ENCODE measurements around the gene ZNF689.
"Not testable (repeated sequence)": the region's sequence is repeated elsewhere in the genome, so short reads cannot be mapped to it uniquely, and the experiment has no call there.

The ZNF689 gene

GRCh38 chr16:30590869-30591268, 19.3 kb downstream of the ZNF689 start:
- not testable (repeated sequence) for DNase-seq

DNA sequence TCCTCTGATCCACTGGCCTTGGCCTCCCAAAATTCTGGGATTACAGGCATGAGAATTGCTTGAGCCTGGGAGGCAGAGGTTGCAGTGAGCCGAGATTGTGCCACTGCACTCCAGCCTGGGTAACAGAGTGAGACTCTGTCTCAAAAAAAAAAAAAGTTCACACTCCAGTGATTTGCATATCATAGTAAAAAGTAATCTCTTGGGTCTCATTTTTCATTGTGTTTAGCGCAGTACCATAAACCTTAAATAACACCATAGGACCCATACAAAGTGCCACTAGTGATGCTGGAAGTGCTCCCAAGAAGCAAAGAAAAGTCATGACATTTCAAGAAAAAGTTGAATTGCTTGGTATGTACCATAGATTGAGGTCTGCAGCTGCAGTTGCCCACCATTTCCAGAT, 20.6 kb downstream of the ZNF689 start:
- not testable (repeated sequence) for DNase-seq

DNA sequence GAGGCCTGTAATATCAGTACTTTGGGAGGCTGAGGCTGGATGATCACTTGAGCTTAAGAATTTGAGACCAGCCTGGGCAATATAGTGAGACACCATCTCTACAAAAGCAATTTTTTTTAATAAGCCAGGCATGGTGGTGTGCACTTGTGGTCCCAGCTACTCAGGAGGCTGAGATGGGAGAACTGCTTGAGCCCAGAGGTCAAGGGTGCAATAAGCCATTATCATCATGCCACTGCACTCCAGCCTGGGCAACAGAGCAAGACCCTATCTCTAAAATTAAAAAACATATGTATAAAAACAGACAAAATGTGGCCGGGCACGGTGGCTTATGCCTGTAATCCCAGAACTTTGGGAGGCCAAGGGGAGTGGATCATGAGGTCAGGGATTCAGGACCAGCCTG, 21.5 kb downstream of the ZNF689 start:
- DNase-seq: no peak

DNA sequence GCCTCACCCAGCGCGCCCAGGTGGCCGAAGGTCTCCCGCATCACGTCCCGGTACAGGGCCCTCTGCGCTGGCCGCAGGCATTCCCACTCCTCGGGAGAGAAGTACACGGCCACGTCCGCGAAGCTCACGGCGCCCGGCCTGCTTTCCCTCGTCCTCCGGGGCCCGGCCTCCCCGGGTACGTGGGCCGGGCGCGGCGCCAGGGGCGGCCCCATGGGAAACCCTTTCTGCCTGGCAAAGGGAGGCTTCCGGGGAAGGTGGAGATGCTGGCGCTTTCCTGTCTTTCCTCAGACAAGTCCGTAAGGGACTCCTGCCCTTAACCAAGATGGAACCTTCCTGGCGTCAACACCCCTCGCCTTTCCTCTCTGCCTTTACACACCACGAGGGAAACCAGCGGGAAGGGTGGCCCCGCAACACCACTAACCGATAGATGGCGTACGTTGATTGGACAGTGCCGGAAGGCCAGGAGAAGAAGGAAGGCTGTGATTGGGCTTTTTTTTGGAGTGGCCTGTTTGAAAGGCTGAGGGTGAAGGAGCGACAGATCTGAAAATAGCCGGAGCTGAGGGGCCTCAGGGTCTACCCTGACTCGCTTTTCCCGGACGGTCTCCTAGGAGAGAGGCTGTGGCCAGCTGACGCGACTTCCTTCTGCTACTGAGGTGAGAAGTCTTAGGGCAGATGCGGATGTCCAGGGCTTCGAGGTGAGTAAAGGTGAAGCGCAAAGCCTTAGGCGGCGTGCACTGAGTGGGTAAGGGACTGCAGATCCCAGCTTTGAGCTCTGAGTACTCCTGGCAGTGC, 24.6 kb downstream of the ZNF689 start, which contains the start of gene ZNF785:
Gene ZNF785, minus strand, starts transcription at position 298 of the 792 bp plus-strand sequence. Its CDS starts 86 bp downstream, at position 212.
- peak; percentile 97 for DNase-seq

DNA sequence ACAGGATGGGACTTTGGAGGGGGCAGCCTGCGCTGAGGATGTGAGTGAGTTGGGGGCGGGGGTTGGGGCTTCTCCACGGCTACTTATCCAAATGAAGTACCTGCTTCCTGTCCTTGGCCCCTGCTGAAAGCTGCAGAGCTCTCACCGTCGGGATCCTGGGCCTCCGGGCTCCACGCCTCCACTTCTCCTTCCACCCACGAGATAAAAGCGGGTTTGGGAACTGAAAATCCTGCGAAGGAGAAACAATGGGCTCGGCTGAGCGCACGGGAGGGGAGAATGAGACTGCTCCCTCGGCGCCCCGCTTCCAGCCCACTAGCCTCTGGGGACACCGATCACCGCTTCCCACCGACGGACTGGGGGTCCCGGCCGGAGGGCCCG, 25.2 kb downstream of the ZNF689 start:
- no peak for DNase-seq

DNA sequence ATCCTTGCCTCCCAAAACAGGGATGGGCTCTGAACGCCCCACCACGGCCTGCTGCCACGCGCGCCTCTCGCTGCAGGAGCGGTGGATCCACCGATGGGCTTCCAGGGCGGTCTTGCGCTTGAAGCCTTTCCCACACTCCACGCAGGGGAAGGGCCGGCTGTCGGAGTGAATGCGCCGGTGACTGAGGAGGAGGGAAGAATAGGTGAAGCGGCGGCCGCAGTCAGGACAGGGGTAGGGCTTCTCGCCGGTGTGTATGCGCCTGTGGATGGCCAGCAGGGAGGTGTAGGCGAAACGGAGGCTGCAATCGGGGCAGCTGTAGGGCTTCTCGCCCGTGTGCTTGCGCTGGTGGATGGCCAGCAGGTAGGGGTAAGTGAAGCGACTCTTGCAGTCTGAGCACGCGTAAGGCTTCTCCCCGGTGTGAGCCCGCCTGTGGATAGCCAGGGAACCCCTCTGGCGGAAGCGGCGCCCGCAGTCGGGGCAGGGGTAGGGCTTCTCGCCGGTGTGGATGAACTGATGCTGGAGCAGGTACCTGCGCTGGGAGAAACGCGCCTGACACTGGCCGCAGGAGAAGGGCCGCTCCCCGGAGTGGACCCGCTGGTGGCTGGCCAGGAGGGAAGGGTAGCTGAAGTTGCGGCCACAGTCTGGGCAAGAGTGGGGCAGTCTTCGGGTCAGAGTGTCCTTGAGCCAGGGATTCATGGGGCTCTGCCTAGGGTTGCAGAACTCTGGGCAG, 27.4 kb downstream of the ZNF689 start:
- no peak for DNase-seq

DNA sequence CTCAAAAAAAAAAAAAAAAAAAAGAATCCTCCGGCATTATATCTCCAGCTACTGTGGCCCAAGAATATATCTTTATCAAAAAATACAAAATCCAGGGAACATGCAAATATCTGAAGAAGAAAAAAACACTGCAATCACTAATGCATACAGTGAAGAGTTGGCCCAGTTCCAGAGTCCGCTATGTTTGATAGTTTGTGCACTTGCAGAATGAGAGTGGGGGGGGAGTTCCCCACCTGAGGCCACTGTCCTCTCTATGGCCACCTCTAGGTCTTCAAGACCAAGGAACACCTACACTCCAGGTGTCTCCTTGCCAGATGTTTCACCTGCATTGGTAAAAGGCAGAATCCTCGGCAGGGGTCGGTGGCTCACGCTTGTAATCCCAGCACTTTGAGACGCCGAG, 28.7 kb downstream of the ZNF689 start:
- DNase-seq: no peak

DNA sequence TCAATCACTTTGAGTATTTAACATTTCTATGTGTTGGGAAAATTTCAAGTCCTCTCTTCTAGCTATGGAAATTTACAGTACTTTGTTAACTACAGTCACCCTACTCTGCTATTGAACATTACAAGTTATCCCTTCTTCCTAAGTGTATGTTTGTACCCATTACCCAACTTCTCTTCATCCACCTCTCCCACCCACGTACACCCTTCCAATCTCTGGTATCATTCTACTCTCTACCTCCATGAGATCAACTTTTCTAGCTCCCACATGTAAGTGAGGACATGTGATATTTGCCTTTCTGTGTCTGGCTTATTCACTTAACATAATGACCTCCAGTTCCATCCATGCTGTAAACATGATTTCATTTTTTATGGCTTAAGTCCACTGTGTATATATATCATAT, 35.5 kb downstream of the ZNF689 start:
- DNase-seq: no peak

- DNase-seq: peak; percentile 98
These were observed 38.5 kb downstream of the ZNF689 start, which contains the start of gene ZNF688 for GRCh38 chr16:30571445-30572322. TSS of gene ZNF688 (minus strand) at chr16:30571714. CDS start at chr16:30571629, 85 bp downstream.

- peak; percentile 27 for DNase-seq
These were observed 39.3 kb downstream of the ZNF689 start for GRCh38 chr16:30570636-30571444.

DNA sequence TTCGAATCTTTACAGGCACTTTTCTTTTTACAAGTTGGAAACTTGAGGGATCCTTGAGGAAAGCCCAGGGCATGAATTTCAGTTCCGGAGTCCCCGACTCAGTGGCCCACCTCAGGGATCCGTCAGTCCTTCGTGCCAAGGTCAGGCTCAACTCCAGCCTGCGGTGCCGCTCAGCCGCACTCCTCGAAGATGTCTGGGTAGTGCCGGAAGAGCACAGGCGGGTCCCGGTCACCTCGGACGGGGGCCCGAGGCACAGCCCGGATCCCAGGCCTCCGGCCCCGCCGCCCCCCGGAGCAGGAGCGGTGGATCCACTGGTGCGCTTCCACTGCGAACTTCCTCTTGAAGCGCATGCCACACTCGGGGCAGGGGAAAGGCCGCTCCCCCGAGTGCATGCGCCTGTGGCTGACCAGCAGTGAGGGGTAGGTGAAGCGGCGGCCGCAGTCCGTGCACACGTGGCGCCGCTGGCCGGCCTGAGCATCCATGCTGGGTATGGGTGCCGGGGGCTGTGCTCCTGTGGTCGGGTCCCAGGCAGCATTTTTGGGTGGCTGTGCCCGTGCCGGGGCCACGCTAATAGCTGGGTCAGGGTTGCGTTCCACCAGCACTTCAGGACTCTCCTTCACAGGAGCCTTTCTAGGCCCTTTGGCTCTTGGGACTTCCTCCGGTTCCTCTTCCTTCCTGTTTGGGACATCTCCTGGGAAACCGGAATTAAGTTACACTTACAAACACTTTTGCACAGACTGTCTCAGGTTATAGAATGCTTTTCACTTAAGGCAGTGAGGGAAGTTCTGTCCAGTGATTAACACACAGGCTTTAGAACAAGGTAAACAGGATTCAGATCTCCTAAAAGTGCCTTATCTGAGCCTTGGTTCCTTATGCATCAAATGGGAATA, 40.2 kb downstream of the ZNF689 start:
- DNase-seq: no peak

DNA sequence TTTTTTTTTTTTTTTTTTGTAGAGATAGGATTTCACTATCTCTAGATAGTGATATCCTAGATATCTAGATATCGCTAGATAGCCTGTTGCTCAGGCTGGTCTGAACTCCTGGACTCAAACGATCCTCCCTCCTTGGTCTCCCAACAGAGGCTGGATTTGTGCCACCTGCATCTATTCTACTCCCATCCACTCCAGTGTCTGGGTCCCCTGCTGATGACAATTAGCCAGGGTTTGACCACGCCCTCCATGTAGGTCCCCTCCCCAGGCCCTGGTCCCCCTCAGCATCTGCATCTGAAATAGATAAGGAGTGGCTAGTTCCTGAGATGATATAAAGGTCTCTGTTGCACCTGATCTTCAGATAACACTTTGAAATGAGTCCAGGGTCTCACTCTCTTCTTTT, 40.9 kb downstream of the ZNF689 start:
- no peak for DNase-seq

GRCh38 chr16:30567991-30568638, 42.1 kb downstream of the ZNF689 start:
- no peak for DNase-seq

DNA sequence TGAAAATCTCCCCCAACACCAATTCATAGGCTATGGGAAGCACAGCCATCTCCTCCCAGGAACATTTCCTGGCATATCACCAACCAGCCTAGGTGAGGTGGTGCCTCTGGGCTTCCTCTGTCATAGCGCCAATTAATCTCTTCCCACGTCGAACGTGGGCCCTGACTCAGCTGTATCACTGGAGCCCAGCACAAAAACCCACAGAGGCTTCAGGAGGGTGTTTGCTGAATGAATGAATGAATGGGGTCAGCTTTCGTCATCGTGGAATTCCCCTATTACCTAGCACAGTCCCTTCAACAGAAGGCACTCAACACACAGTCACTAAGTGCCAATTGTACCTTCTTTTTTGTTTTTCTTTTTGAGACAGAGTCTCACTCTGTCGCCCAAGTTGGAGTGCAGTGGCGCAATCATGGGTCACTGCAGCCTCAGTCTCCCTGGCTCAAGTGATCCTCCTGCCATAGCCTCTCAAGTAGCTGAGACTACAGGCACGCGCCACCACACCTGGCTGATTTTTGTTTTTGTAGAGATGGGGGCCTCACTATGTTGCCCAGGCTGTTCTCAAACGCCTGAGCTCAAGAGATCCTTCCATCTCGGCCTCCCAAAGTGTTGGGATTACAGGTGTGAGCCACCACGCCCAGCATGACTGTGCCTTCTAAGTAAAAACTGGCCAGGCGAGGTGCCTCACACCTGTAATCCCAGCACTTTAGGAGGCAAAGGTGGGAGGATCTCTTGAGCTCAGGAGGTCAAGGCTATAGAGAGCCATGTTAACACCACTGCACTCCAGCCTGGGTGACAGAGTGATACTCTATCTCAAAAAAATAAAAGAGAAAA, 42.8 kb downstream of the ZNF689 start:
- DNase-seq: no peak

GRCh38 chr16:30566531-30566930, 43.7 kb downstream of the ZNF689 start:
- DNase-seq: no peak

DNA sequence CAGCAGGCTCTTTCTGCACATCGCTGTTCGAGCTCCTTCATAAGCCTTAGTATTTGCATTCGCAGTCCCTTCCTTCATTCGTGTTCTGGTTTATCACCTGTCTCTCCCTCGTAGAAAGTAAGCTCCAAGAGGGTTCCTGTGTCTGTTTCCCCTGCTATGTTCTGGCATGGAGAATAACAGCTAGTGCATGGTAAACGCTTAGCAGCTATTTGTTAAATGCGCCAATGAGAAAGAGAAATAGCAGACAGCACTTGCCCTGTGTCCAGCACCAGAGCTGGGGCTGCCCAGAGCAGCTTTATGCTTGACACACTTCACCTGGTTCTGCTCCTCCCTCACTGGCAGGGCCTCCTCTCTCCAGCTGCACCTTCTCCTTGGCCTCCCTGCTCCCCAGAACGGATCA, 44.2 kb downstream of the ZNF689 start:
- DNase-seq: no peak

- DNase-seq: no peak
These were observed 44.7 kb downstream of the ZNF689 start for GRCh38 chr16:30565526-30565925.

- DNase-seq: no peak
These were observed 48.2 kb downstream of the ZNF689 start for GRCh38 chr16:30562021-30562420.

- no peak for DNase-seq
These were observed 48.9 kb downstream of the ZNF689 start for GRCh38 chr16:30561089-30561816.
